CD4-positive, alpha-beta T cell (primary cell): Measurements from ENCODE around the gene SMAD3. TPM values are rescaled to one million over a fixed set of nuclear protein-coding genes. Genes with fewer than 3 reads are reported as not detected.

ENCODE experiments used
- ATAC-seq: fragments of 200-7000 bp; cut with Tn5 transposase; one replicate; pipeline ENCODE4 v1.10.0; 2022; ENCODE audit warnings: mild to moderate bottlenecking; ENCODE audit not compliant: poor library complexity
- CTCF ChIA-PET: fragments of 350-600 bp; sonication (Branson Sonifier 250); formaldehyde crosslinking; loops from one replicate; lab custom pipeline; 2021; ENCODE audit warnings: antibody characterized with exemption, inconsistent platforms; lab: Charles Lee
- POLR2A ChIA-PET: fragments of 350-600 bp; sonication (Branson Sonifier 250); formaldehyde crosslinking; loops from one replicate; lab custom pipeline; 2021; ENCODE audit warnings: antibody characterized with exemption, inconsistent platforms; lab: Charles Lee
- DNase-seq, 14 experiments: peaks; one replicate each; pipeline ENCODE4 v3.0.0-alpha.2; 2013 to 2020; ENCODE audit warnings: mixed read lengths in 2 of 14
- H3K27ac ChIP-seq, 2 donors: one replicate each; pipeline versions ENCODE4 v1.5.1 to v1.7.0; 2013; ENCODE audit warnings: low read length in 2 of 2, low read depth in 1 of 2, mild to moderate bottlenecking in 1 of 2
- H3K27me3 ChIP-seq, 2 experiments: 1 replicate in 1 of 2; 2 replicates in 1 of 2; pipeline versions ENCODE4 v1.6.1 to v1.7.0; 2013; ENCODE audit warnings: low read length in 2 of 2, control low read depth in 1 of 2, mild to moderate bottlenecking in 1 of 2, moderate library complexity in 1 of 2; ENCODE audit not compliant: insufficient read depth in 2 of 2, control insufficient read depth in 1 of 2
- H3K36me3 ChIP-seq: one replicate; pipeline ENCODE4 v1.6.1; 2013; ENCODE audit warnings: low read length, control low read depth; ENCODE audit not compliant: insufficient read depth
- H3K4me1 ChIP-seq: one replicate; pipeline ENCODE4 v1.6.1; 2013; ENCODE audit warnings: low read length, control low read depth; ENCODE audit not compliant: insufficient read depth
- H3K4me3 ChIP-seq: one replicate; pipeline ENCODE4 v1.5.1; 2013; ENCODE audit warnings: mild to moderate bottlenecking, low read length, moderate library complexity
- H3K9me3 ChIP-seq, 2 experiments: 1 replicate in 1 of 2; 2 replicates in 1 of 2; pipeline versions ENCODE4 v1.6.1 to v1.7.0; 2013; ENCODE audit warnings: low read length in 2 of 2, mild to moderate bottlenecking in 2 of 2, control low read depth in 1 of 2, moderate library complexity in 1 of 2; ENCODE audit not compliant: control insufficient read depth in 1 of 2, insufficient read depth in 1 of 2
- H3K27ac Mint-ChIP-seq: one replicate; pipeline ENCODE4 v1.8.0; 2020; ENCODE audit warnings: mixed read lengths
- H3K27me3 Mint-ChIP-seq: one replicate; pipeline ENCODE4 v1.8.0; 2021; ENCODE audit warnings: mixed read lengths
- H3K36me3 Mint-ChIP-seq: one replicate; pipeline ENCODE4 v1.8.0; 2021; ENCODE audit warnings: low read depth, mixed read lengths
- H3K4me1 Mint-ChIP-seq: one replicate; pipeline ENCODE4 v1.8.0; 2021; ENCODE audit warnings: low read depth, mixed read lengths
- H3K4me3 Mint-ChIP-seq: one replicate; pipeline ENCODE4 v1.8.0; 2020; ENCODE audit warnings: mild to moderate bottlenecking, mixed read lengths
- H3K9me3 Mint-ChIP-seq: one replicate; pipeline ENCODE4 v1.8.0; 2020; ENCODE audit warnings: mixed read lengths
- intact Hi-C, 2 experiments: fragments of 100-400 bp; cut with DNase I in 1 of 2; cut with micrococcal nuclease in 1 of 2; formaldehyde crosslinking; loops; one replicate each; pipeline versions ENCODE4 v1.15.1 to v1.9.0; 2023 to 2025; cut with DNase I, micrococcal nuclease
- total RNA-seq, 174 experiments: library from RNA in 2 of 174; stranded (reverse) in 2 of 174; gene quantifications; one replicate each; pipeline ENCODE4 v1.2.3 and lab custom pipeline; 2021 to 2026
- TF ChIP-seq, protein P1 (sequence below): fragments of 200-600 bp; IDR thresholded peaks from one replicate; pipeline ENCODE4 v1.8.0; 2022; ENCODE audit warnings: antibody characterized with exemption, mild to moderate bottlenecking

SMAD3 gene
- total RNA-seq, 2 experiments from 2014 or later = 30.0 to 31.0 TPM

DNA sequence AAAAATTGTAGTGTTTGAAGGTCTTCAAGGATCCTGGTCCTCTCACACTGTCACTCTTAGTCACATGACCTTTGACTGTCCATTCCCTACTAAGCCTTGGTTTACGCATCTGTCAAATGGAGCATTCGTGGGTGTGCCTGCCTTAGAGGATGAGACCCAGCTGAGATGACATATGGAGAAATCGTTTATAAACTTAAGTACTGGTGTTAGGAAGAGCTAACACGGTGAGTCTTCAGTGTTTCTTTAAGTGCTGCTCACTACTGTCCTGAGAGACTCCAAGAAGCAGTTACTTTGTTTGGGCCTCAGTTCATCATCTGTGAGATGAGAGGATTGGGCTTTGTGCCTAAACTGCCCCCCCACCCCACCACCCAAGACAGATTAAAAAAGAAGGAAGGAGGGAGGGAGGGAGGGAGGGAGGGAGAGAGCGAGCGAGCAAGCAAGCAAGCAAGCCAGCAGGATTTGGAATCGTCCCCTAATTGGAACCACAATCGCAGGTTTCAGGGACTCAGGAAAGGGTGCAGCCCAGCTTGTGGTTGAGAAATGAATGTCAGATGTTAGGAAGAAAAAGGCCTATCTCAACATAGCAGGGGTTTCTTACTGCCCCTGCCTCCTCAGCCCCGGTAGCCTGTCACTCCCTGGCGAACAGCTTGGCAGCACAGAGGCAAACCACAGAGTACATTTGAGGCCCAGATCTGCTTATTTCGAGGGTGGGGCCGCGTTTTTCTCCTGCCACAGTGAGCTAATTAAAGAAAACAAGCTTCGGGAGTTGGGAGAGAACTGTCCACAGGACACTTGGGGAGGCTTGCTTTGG is 32.7 kb downstream of the SMAD3 start:
- CTCF ChIA-PET = interaction anchor here (1.3 to 1.4 kb wide), 2 partner anchors 29 to 51 kb away, joined by 3 read pairs; no protein-coding TSS in a partner anchor
- H3K4me3 ChIP-seq = peak overlapping the region; percentile 56
- TF ChIP-seq, protein P1, sequence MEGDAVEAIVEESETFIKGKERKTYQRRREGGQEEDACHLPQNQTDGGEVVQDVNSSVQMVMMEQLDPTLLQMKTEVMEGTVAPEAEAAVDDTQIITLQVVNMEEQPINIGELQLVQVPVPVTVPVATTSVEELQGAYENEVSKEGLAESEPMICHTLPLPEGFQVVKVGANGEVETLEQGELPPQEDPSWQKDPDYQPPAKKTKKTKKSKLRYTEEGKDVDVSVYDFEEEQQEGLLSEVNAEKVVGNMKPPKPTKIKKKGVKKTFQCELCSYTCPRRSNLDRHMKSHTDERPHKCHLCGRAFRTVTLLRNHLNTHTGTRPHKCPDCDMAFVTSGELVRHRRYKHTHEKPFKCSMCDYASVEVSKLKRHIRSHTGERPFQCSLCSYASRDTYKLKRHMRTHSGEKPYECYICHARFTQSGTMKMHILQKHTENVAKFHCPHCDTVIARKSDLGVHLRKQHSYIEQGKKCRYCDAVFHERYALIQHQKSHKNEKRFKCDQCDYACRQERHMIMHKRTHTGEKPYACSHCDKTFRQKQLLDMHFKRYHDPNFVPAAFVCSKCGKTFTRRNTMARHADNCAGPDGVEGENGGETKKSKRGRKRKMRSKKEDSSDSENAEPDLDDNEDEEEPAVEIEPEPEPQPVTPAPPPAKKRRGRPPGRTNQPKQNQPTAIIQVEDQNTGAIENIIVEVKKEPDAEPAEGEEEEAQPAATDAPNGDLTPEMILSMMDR = no peak
- H3K36me3 ChIP-seq = peaks cover 25% of the 10 kb centered on the region
- H3K4me1 Mint-ChIP-seq = peaks cover 50% of the 10 kb centered on the region
- no peaks in the 10 kb centered on the region for H3K9me3 ChIP-seq
- no peaks in the 10 kb centered on the region for H3K27me3 Mint-ChIP-seq
- H3K9me3 Mint-ChIP-seq = no peaks in the 10 kb centered on the region
- peaks cover 30% of the 10 kb centered on the region for H3K36me3 Mint-ChIP-seq
- H3K4me1 ChIP-seq = peaks cover 94% of the 10 kb centered on the region
- H3K27ac Mint-ChIP-seq = no peak overlapping the region
- peak in 12 of 14 experiments; percentile 27 to 76 (median 46) for DNase-seq
- peak overlapping the region; percentile 62 to 79 for H3K27ac ChIP-seq
- H3K4me3 Mint-ChIP-seq = peak overlapping the region; percentile 93
- intact Hi-C loops = loop anchor here in 1 of 2 experiments (2.0 kb wide), 1 partner anchor 15 kb away; no protein-coding TSS in a partner anchor
- ATAC-seq = peak; percentile 48
- POLR2A ChIA-PET = interaction anchor here (0.7 to 4.2 kb wide), 9 partner anchors 10 to 32 kb away, joined by 3 to 37 read pairs (median 4); partner anchors contain the start of gene SMAD3
- no peaks in the 10 kb centered on the region for H3K27me3 ChIP-seq

DNA sequence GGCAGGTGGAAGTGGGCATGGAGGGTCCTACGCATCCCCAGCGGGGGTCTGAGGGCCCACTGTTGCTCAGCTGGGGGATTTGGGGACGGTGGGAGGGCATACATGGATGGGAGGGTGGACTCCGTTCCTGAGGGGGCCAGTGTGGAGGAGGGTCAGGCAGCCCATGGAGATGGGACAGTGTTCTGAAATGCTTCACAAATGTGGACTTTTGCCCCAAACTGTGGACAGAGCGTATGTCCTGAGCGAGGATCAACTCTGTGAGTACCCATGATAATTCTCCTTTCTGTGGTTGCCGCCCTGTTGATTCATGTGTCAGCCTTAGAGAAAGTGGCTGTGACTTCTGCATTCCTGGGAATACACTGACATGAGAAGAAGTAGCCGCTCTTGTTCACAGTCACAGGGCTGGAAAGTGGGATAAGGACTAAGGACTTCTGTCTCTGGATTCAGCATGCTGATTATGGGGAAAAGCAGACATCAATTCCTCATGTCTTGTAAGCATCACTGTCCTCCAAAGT is 33.4 kb downstream of the SMAD3 start:
- ATAC-seq = no peak
- ChIA-PET CTCF (interaction anchor here (1.3 to 1.4 kb wide), 2 partner anchors 30 to 52 kb away, joined by 3 read pairs; no protein-coding TSS in a partner anchor), POLR2A (interaction anchor here (0.7 to 4.2 kb wide), 9 partner anchors 10 to 33 kb away, joined by 3 to 37 read pairs (median 4); partner anchors contain the start of gene SMAD3)
- Mint-ChIP-seq H3K9me3 (no peaks in the 10 kb centered on the region), H3K27ac (no peak overlapping the region), H3K4me3 (peak overlapping the region; percentile 93), H3K27me3 (no peaks in the 10 kb centered on the region), H3K4me1 (peaks cover 43% of the 10 kb centered on the region), H3K36me3 (peaks cover 25% of the 10 kb centered on the region)
- DNase-seq = no peak
- H3K27me3 ChIP-seq = no peaks in the 10 kb centered on the region
- H3K9me3 ChIP-seq = no peaks in the 10 kb centered on the region
- TF ChIP-seq, protein P1 = no peak
- peaks cover 19% of the 10 kb centered on the region for H3K36me3 ChIP-seq
- peaks cover 94% of the 10 kb centered on the region for H3K4me1 ChIP-seq
- intact Hi-C loops = loop anchor here in 1 of 2 experiments (2.0 kb wide), 1 partner anchor 16 kb away; no protein-coding TSS in a partner anchor
- peak overlapping the region; percentile 62 to 79 for H3K27ac ChIP-seq
- peak overlapping the region; percentile 56 for H3K4me3 ChIP-seq

DNA sequence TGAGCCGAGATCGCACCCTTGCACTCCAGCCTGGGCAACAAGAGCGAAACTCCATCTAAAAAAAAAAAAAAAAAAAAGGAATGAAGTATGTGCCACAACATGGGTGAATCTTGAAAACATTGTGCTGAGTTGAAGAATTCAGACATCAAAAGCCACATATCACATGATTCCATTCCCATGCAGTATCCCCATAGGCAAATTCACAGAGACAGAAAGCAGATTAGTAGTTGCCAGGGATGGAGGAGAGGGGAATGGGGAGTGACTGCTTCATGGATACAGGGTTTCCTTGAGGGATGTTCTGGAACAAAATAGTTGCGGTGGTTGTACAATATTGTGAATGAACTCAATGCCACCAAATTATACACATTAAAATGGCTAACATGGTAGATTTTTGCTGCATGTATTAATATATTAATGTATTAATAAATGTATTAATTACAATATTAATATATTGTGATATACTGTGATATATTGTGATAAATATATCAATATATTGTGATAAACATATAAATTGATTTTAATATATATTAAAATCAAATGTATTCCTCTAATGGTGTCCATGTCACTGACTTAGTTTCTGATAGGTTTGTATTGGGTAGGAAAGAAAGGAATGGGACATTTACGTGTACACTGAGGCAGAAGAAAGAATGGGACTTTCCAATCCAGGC is 34.9 kb downstream of the SMAD3 start:
- peaks cover 19% of the 10 kb centered on the region for H3K36me3 Mint-ChIP-seq

More for the DNA sequence above, 34.9 kb downstream of the SMAD3 start:
- ATAC-seq (no peak), DNase-seq (no peak)
- Histone ChIP-seq H3K27me3 (no peaks in the 10 kb centered on the region), H3K36me3 (peaks cover 14% of the 10 kb centered on the region), H3K4me3 (peak overlapping the region; percentile 27), H3K4me1 (peaks cover 94% of the 10 kb centered on the region), H3K27ac (peak overlapping the region; percentile 56 to 82), H3K9me3 (no peaks in the 10 kb centered on the region)
- Mint-ChIP-seq H3K27ac (no peak overlapping the region), H3K4me3 (peak overlapping the region; percentile 43), H3K9me3 (no peaks in the 10 kb centered on the region), H3K27me3 (no peaks in the 10 kb centered on the region), H3K4me1 (peaks cover 43% of the 10 kb centered on the region)
- TF ChIP-seq, protein P1 = no peak
- intact Hi-C loops = loop anchor here (5.0 kb wide), 2 partner anchors 33 to 47 kb away; partner anchors contain the start of gene SMAD3 (in 2 of the 2)
- CTCF ChIA-PET = interaction anchor here (1.0 to 1.8 kb wide), 3 partner anchors 9 to 101 kb away, joined by 3 to 11 read pairs (median 4); no protein-coding TSS in a partner anchor
- POLR2A ChIA-PET = interaction anchor here (1.9 to 6.2 kb wide), 4 partner anchors 9 to 24 kb away, joined by 9 to 105 read pairs (median 20); no protein-coding TSS in a partner anchor
